A204.1 (cell line): ENCODE results near the gene CISD3.
"Not testable (repeated sequence)": the region's sequence is repeated elsewhere in the genome, so short reads cannot be mapped to it uniquely, and the experiment has no call there.

Experiments used
- FAIRE-seq: peaks from 2 replicates; lab custom pipeline; 2012; peaks lifted over from hg19 to GRCh38; lab: Jason Lieb, UNC

CISD3 gene

GRCh38 chr17:38707678-38708351 lies 22.3 kb upstream of the CISD3 start:
- no peak for FAIRE-seq

DNA sequence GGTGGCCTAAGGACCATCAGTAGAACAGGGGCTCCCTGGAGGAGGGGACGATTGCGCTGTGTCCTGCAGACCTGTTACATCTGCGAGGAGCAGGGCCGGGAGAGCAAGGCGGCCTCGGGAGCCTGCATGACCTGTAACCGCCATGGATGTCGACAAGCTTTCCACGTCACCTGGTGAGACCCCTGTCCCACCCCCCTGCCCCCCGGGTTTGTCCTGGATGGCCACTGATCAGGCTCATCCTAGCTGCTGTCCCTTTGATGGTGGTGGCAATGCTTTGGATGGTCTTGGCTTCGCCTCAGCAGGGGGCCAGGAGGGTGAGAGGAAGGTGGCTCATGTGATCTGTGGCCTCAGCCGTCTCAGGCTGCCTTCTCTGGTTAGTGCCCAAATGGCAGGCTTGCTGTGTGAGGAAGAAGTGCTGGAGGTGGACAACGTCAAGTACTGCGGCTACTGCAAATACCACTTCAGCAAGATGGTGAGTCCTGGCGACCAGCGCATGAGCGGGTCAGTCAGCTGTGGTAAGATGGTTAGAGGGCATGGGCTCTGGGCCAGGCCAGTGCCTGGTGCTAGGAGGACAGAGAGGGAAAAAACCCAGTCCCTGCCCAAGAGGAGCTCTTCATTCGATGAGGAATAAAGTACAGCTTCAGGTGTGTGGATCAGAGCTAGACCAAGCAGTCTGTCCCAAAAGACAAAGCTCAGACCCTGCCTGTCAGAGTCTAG lies 20.9 kb upstream of the CISD3 start:
- FAIRE-seq: no peak

GRCh38 chr17:38709864-38710603 lies 20.1 kb upstream of the CISD3 start:
- FAIRE-seq: no peak

GRCh38 chr17:38710604-38710962 lies 19.6 kb upstream of the CISD3 start:
- no peak for FAIRE-seq

DNA sequence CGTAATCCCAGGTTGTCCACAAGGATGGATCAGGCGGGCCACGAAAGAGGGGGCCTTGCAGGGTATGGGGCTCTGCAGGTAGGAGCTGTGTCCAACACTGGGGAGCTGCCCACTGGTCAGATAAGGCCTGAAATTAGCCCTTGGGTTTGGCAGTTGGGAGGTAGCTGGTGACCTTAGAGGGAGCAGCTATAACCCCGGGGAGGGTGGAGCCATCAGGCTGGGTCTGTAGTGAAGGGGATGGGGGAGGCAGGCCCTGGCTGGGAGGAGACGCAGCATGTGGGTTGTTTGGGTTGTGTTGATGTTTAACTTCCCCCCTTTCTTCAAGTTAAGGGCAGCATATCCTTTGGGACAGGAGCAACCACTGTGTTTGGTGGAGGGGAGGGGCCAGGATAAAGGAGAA lies 19.2 kb upstream of the CISD3 start:
- FAIRE-seq: no peak

DNA sequence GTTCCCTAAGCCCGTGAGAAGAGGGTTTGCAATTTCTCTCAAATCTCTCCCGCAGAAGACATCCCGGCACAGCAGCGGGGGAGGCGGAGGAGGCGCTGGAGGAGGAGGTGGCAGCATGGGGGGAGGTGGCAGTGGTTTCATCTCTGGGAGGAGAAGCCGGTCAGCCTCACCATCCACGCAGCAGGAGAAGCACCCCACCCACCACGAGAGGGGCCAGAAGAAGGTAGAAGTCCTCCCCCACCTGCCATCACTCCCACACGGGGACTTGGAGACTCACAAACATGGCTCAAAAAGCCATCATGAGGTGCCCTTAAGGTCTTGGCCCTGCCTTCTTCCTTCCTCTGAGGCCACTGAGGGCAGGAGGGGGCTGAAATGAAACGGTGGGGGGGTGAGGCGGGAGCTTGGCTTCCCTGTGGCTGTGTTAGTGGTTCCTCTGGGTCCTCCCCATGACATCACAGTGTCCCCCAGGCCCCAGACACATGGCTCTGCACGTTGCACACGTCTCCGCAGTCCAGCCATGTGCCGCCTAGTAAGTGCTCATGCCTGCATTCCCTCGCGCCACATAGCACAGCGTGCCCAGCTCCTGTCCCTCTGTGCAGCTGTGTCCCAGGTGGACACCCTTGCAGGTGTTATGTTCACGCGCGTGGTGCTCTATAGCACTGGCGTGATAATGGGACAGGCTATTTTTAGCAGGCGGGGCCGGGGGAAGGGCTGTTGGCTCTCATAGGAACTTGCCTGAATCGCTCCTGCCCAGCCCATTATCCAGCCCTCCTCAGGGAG lies 18.2 kb upstream of the CISD3 start:
- no peak for FAIRE-seq

- FAIRE-seq: no peak
Measured at GRCh38 chr17:38712593-38712992, 17.5 kb upstream of the CISD3 start.

DNA sequence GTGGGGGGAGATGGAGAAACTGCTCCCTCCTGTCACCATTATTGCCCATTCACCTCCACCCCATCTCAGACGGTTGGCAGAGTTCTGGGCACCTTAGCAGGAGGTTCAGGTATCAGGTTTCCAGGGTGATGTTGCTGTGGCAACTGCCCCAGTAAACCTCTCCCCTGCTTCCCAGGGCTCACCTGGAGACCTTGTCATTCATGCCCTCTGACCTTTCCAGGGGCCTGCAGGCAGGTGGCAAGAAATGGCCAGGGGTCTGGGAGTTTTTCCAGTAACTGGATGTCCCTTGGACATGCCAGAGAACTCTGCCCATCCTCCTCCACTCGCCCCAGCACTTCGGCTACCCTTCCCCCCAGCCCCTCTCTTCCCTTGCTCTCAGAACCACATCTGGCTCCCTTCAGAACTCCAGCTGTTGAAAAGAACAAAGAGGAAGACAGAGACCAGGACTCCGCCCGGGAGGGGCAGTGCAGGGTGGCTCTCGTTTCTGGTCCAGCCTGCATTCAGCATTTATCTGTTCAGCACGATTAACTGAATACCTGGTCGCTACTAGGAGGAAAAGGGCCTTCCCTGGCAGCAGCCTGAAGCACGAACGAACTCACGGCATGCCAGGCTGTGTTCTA lies 16.6 kb upstream of the CISD3 start:
- FAIRE-seq: no peak

- FAIRE-seq: no peak
Measured at GRCh38 chr17:38715216-38715943, 14.8 kb upstream of the CISD3 start.

DNA sequence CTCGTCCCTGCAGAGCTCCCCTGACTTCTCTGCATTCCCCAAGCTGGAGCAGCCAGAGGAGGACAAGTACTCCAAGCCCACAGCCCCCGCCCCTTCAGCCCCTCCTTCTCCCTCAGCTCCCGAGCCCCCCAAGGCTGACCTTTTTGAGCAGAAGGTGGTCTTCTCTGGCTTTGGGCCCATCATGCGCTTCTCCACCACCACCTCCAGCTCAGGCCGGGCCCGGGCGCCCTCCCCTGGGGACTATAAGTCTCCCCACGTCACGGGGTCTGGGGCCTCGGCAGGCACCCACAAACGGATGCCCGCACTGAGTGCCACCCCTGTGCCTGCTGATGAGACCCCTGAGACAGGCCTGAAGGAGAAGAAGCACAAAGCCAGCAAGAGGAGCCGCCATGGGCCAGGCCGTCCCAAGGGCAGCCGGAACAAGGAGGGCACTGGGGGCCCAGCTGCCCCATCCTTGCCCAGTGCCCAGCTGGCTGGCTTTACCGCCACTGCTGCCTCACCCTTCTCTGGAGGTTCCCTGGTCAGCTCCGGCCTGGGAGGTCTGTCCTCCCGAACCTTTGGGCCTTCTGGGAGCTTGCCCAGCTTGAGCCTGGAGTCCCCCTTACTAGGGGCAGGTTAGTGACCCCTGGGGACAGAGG lies 13.7 kb upstream of the CISD3 start:
- FAIRE-seq: no peak

- no peak for FAIRE-seq
Measured at GRCh38 chr17:38717139-38717745, 12.9 kb upstream of the CISD3 start.

DNA sequence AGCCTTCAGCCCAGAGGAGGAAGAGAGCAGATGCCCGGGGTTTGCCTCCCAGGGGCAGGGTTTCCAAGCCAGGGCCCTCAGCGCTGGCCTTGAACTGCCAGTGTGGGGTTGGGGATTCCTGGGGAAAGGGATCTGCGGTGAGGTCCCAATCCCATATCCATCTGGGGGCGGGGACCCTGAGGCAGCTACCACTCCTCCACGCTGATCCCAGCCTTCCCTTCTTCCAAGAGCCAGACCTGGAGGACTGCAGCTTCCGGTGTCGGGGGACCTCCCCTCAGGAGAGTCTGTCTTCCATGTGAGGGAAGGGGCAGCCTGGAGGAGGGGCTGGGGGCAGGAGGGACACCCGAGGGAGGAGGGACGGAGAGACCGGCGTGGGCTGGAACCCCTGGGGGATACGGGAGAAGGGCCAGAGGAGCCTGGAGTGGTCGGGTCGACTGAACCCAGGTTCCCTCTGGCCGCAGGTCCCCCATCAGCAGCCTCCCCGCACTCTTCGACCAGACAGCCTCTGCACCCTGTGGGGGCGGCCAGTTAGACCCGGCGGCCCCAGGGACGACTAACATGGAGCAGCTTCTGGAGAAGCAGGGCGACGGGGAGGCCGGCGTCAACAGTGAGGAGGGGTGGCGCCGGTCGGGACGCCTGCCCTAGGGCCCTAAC lies 10.7 kb upstream of the CISD3 start:
- FAIRE-seq: no peak

GRCh38 chr17:38719943-38720641 lies 10.0 kb upstream of the CISD3 start:
- no peak for FAIRE-seq

- no peak for FAIRE-seq
Measured at GRCh38 chr17:38720941-38721340, 9.2 kb upstream of the CISD3 start.

DNA sequence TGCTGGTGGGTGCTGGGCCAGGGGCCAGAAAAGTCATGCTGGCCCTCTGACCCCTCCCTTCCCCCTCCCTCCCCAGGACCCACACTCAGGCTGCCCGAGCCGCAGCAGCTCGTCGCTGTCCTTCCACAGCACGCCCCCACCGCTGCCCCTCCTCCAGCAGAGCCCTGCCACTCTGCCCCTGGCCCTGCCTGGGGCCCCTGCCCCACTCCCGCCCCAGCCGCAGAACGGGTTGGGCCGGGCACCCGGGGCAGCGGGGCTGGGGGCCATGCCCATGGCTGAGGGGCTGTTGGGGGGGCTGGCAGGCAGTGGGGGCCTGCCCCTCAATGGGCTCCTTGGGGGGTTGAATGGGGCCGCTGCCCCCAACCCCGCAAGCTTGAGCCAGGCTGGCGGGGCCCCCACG lies 8.3 kb upstream of the CISD3 start:
- FAIRE-seq: no peak

GRCh38 chr17:38724337-38724988 lies 5.7 kb upstream of the CISD3 start:
- no peak for FAIRE-seq

- no peak for FAIRE-seq
Measured at GRCh38 chr17:38725066-38725465, 5.1 kb upstream of the CISD3 start.

DNA sequence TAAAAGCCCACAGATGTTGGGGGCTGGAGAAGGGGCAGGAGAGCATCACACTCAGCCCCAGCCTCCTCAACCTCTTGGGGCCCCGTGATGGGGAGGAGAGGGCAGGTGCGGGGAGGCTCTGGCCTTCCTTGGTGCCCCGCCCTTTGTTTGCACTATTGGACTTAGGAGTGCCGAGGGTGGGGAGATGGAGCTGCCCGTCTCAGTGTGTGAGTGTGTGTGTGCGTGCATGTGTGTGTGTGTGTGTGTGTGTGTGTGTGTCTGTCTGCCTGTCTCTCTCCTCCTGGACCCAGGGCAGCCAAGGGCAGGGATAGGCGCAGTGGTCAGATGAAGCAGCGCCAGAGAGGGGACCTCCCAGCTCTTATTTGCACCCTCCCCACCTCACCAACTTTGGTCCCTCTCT lies 4.0 kb upstream of the CISD3 start:
- not testable (repeated sequence) for FAIRE-seq

DNA sequence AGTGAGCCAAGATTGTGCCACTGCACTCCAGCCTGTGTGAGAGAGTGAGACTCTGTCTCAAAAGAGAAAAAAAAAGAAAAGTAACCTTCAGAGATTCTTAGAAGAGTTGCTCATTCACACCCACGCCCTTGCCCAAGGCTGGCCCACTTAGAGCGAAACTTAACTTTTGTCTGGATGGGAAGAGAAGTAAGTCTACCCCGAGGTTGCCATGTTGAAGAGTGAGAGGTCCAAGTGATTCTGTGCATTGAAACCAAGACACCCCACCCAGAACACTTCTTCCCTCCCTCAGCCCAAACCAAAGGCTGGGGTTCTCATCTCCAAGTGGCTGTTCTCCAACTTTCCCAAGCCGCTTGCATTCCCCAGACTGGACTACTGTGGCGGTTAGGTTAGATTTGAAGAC lies 2.4 kb upstream of the CISD3 start:
- no peak for FAIRE-seq
